HepG2 (cell line): ENCODE measurements around the gene HUNK. TPM values are rescaled to one million over a fixed set of nuclear protein-coding genes. Genes with fewer than 3 reads are reported as not detected.

Experiments used
- CHD4 ChIP-seq: fragments of 200-600 bp; sonication (generic); IDR thresholded peaks from 2 replicates; pipeline ENCODE4 v1.7.0; 2017; ENCODE audit warnings: mild to moderate bottlenecking, low read length, borderline replicate concordance
- FOXA3 ChIP-seq: IDR thresholded peaks from 2 replicates; pipeline ENCODE4 v1.6.1; 2016; ENCODE audit warnings: missing genetic modification reagents, missing compliant biosample characterization
- NR1H2 ChIP-seq: sonication (generic); formaldehyde crosslinking; IDR thresholded peaks from 2 replicates; pipeline ENCODE4 v1.8.1; 2022; ENCODE audit warnings: low read depth, missing genetic modification reagents, borderline replicate concordance
- SKIL ChIP-seq: sonication (generic); formaldehyde crosslinking; IDR thresholded peaks from 2 replicates; pipeline ENCODE4 v1.8.0; 2022; ENCODE audit warnings: missing genetic modification reagents, mild to moderate bottlenecking, moderate library complexity, borderline replicate concordance
- ZBTB8A ChIP-seq: sonication (generic); formaldehyde crosslinking; IDR thresholded peaks from 2 replicates; pipeline ENCODE4 v1.4.0; 2020; ENCODE audit warnings: mild to moderate bottlenecking, low read depth, missing genetic modification reagents, borderline replicate concordance
- ZIK1 ChIP-seq: sonication (generic); formaldehyde crosslinking; IDR thresholded peaks from 2 replicates; pipeline ENCODE4 v1.5.0; 2020; ENCODE audit warnings: mild to moderate bottlenecking, low read depth, missing genetic modification reagents, borderline replicate concordance
- ZMYM3 ChIP-seq: sonication (generic); formaldehyde crosslinking; IDR thresholded peaks from 2 replicates; pipeline ENCODE4 v1.5.1; 2020; ENCODE audit warnings: mild to moderate bottlenecking, missing genetic modification reagents
- ZNF234 ChIP-seq: sonication (generic); formaldehyde crosslinking; conservative IDR thresholded peaks from 2 replicates; pipeline ENCODE4 v1.5.1; 2020; ENCODE audit warnings: mild to moderate bottlenecking, missing genetic modification reagents
- ZNF329 ChIP-seq: sonication (generic); formaldehyde crosslinking; IDR thresholded peaks from 2 replicates; pipeline ENCODE4 v1.9.0; 2021; ENCODE audit warnings: low read depth, mild to moderate bottlenecking, missing genetic modification reagents
- ZNF713 ChIP-seq: sonication (generic); formaldehyde crosslinking; IDR thresholded peaks from 2 replicates; pipeline ENCODE4 v1.4.0; 2020; ENCODE audit warnings: mild to moderate bottlenecking, missing genetic modification reagents
- polyA plus RNA-seq, 8 experiments: library from polyadenylated mRNA; depleted of rRNA in 3 of 8; stranded (reverse) in 7 of 8; unstranded in 1 of 8; fragments of >200 nt; fragmentation: Illumina TruSeq in 4 of 8; extraction: Trizol in 4 of 8; gene quantifications; 2 replicates each; pipeline versions ENCODE4 v1.2.1 to v1.2.3, GENCODE V29; 2011 to 2016; ENCODE audit warnings: low read depth in 4 of 8, missing spikeins in 1 of 8, mixed read lengths in 1 of 8; ENCODE audit not compliant: insufficient read depth in 1 of 8
- total RNA-seq, 5 experiments: library from RNA; depleted of rRNA; stranded (reverse); fragments of >200 nt; fragmentation: Illumina TruSeq; extraction: Trizol; gene quantifications; 2 replicates each; pipeline ENCODE4 v1.2.3, GENCODE V29; 2016; ENCODE audit warnings: low read depth in 1 of 5
- TF ChIP-seq, protein P1 (sequence below): sonication (generic); formaldehyde crosslinking; IDR thresholded peaks from 2 replicates; pipeline ENCODE4 v1.5.1; 2020; ENCODE audit warnings: missing genetic modification reagents, mild to moderate bottlenecking, borderline replicate concordance
- TF ChIP-seq, protein P2 (sequence below): sonication (generic); formaldehyde crosslinking; IDR thresholded peaks from 2 replicates; pipeline ENCODE4 v1.8.0; 2022; ENCODE audit warnings: missing genetic modification reagents, mild to moderate bottlenecking, borderline replicate concordance
- TF ChIP-seq, protein P3 (sequence below): sonication (generic); formaldehyde crosslinking; IDR thresholded peaks from 2 replicates; pipeline ENCODE4 v1.4.0; 2020; ENCODE audit warnings: missing genetic modification reagents
- TF ChIP-seq, protein P4 (sequence below): sonication (generic); formaldehyde crosslinking; IDR thresholded peaks from 2 replicates; pipeline ENCODE4 v1.4.0; 2020; ENCODE audit warnings: missing genetic modification reagents, borderline replicate concordance
- TF ChIP-seq, protein P5 (sequence below): sonication (generic); formaldehyde crosslinking; IDR thresholded peaks from 2 replicates; pipeline ENCODE4 v1.4.0; 2020; ENCODE audit warnings: mild to moderate bottlenecking, missing genetic modification reagents

The HUNK gene
- total and polyA plus RNA-seq, 2 of the 13 experiments (the other 11 are each of a cell fraction or from before 2014, with no cell fraction given) = 1.8 to 1.9 TPM

DNA sequence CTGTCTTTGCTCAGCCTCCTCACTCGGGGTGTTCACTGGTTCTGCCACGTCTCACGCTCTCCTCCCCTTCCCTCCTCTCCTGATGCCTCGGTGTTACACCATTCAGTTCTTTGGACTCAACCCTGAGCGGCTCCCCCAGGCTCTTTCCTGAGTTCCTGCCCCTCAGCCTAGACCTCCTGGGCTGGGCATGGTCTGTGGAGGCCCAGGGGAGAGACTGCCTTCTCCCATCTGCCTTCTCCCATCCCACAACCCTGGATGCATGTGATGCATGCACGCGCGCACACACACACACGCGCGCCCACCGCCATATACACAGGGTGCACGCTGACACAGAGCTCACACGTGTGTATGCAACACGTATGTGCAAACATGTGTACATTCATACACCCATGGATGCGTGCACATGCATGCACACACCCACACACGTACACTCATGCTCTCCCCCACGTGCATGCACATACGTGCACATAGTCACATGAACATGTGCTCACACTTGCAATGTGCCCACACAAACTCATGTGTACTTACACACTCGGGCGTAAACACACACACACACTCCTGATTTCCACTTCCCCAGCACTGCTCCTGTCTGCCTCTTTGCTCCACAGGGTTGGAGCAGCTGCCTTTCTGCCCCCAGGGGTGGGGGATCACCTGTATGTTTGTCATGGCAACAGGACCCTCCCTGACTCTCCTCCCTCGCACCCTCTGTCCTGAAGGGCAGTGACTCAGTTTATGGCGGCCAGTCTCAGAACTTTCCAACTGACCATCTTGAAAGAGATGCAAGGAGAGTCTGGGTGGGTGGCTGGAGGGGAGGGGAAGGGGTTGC lies 59.0 kb downstream of the HUNK start (continued):
- TF ChIP-seq, protein P1, sequence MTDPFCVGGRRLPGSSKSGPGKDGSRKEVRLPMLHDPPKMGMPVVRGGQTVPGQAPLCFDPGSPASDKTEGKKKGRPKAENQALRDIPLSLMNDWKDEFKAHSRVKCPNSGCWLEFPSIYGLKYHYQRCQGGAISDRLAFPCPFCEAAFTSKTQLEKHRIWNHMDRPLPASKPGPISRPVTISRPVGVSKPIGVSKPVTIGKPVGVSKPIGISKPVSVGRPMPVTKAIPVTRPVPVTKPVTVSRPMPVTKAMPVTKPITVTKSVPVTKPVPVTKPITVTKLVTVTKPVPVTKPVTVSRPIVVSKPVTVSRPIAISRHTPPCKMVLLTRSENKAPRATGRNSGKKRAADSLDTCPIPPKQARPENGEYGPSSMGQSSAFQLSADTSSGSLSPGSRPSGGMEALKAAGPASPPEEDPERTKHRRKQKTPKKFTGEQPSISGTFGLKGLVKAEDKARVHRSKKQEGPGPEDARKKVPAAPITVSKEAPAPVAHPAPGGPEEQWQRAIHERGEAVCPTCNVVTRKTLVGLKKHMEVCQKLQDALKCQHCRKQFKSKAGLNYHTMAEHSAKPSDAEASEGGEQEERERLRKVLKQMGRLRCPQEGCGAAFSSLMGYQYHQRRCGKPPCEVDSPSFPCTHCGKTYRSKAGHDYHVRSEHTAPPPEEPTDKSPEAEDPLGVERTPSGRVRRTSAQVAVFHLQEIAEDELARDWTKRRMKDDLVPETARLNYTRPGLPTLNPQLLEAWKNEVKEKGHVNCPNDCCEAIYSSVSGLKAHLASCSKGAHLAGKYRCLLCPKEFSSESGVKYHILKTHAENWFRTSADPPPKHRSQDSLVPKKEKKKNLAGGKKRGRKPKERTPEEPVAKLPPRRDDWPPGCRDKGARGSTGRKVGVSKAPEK (CRISPR knock-in tag) = no peak
- no peak for TF ChIP-seq ZNF234
- TF ChIP-seq FOXA3 = no peak
- TF ChIP-seq ZMYM3 (CRISPR knock-in tag) = 0 out of 2 replicates have a peak, but pooled peaks have one; percentile 13
- 0 out of 2 replicates have a peak, but pooled peaks have one; percentile 16 for TF ChIP-seq CHD4
- TF ChIP-seq, protein P2, sequence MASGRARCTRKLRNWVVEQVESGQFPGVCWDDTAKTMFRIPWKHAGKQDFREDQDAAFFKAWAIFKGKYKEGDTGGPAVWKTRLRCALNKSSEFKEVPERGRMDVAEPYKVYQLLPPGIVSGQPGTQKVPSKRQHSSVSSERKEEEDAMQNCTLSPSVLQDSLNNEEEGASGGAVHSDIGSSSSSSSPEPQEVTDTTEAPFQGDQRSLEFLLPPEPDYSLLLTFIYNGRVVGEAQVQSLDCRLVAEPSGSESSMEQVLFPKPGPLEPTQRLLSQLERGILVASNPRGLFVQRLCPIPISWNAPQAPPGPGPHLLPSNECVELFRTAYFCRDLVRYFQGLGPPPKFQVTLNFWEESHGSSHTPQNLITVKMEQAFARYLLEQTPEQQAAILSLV = no peak
- no peak for TF ChIP-seq SKIL
- no peak for TF ChIP-seq NR1H2 (CRISPR knock-in tag)
- TF ChIP-seq, protein P3, sequence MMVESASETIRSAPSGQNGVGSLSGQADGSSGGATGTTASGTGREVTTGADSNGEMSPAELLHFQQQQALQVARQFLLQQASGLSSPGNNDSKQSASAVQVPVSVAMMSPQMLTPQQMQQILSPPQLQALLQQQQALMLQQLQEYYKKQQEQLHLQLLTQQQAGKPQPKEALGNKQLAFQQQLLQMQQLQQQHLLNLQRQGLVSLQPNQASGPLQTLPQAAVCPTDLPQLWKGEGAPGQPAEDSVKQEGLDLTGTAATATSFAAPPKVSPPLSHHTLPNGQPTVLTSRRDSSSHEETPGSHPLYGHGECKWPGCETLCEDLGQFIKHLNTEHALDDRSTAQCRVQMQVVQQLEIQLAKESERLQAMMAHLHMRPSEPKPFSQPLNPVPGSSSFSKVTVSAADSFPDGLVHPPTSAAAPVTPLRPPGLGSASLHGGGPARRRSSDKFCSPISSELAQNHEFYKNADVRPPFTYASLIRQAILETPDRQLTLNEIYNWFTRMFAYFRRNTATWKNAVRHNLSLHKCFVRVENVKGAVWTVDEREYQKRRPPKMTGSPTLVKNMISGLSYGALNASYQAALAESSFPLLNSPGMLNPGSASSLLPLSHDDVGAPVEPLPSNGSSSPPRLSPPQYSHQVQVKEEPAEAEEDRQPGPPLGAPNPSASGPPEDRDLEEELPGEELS (CRISPR knock-in tag) = no peak
- TF ChIP-seq ZNF713 (CRISPR knock-in tag) = no peak
- TF ChIP-seq, protein P4, sequence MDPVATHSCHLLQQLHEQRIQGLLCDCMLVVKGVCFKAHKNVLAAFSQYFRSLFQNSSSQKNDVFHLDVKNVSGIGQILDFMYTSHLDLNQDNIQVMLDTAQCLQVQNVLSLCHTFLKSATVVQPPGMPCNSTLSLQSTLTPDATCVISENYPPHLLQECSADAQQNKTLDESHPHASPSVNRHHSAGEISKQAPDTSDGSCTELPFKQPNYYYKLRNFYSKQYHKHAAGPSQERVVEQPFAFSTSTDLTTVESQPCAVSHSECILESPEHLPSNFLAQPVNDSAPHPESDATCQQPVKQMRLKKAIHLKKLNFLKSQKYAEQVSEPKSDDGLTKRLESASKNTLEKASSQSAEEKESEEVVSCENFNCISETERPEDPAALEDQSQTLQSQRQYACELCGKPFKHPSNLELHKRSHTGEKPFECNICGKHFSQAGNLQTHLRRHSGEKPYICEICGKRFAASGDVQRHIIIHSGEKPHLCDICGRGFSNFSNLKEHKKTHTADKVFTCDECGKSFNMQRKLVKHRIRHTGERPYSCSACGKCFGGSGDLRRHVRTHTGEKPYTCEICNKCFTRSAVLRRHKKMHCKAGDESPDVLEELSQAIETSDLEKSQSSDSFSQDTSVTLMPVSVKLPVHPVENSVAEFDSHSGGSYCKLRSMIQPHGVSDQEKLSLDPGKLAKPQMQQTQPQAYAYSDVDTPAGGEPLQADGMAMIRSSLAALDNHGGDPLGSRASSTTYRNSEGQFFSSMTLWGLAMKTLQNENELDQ (CRISPR knock-in tag) = no peak
- TF ChIP-seq, protein P5, sequence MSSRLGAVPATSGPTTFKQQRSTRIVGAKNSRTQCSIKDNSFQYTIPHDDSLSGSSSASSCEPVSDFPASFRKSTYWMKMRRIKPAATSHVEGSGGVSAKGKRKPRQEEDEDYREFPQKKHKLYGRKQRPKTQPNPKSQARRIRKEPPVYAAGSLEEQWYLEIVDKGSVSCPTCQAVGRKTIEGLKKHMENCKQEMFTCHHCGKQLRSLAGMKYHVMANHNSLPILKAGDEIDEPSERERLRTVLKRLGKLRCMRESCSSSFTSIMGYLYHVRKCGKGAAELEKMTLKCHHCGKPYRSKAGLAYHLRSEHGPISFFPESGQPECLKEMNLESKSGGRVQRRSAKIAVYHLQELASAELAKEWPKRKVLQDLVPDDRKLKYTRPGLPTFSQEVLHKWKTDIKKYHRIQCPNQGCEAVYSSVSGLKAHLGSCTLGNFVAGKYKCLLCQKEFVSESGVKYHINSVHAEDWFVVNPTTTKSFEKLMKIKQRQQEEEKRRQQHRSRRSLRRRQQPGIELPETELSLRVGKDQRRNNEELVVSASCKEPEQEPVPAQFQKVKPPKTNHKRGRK (CRISPR knock-in tag) = no peak
- no peak for TF ChIP-seq ZNF329
- no peak for TF ChIP-seq ZIK1 (CRISPR knock-in tag)
- TF ChIP-seq ZBTB8A = no peak
